Kidney (tissue), 14 donors: ENCODE measurements around the gene AGPAT4. TPM values are rescaled to one million over a fixed set of nuclear protein-coding genes. Genes with fewer than 3 reads are reported as not detected.

ENCODE experiments used
- DNase-seq, 5 donors: peaks; one replicate each; pipeline ENCODE4 v3.0.0-alpha.2; 2013 to 2020
- FAIRE-seq: peaks from 2 replicates; lab custom pipeline; 2012; peaks lifted over from hg19 to GRCh38; lab: Jason Lieb, UNC
- H3K27ac ChIP-seq, 2 donors: one replicate each; pipeline ENCODE4 v1.7.0; 2013; ENCODE audit warnings: low read depth in 2 of 2, low read length in 2 of 2, inconsistent platforms in 1 of 2
- H3K27me3 ChIP-seq: one replicate; pipeline ENCODE4 v1.7.1; 2013; ENCODE audit warnings: low read length, inconsistent platforms; ENCODE audit not compliant: control insufficient read depth, insufficient read depth
- H3K36me3 ChIP-seq, 3 donors: one replicate each; pipeline versions ENCODE4 v1.7.0 to v1.7.1; 2013; ENCODE audit warnings: low read length in 3 of 3, control low read depth in 1 of 3, inconsistent platforms in 1 of 3; ENCODE audit not compliant: insufficient read depth in 3 of 3, control insufficient read depth in 2 of 3
- H3K4me1 ChIP-seq, 3 donors: one replicate each; pipeline versions ENCODE4 v1.7.0 to v1.7.1; 2013; ENCODE audit warnings: low read length in 3 of 3, inconsistent platforms in 1 of 3, low read depth in 1 of 3; ENCODE audit not compliant: control insufficient read depth in 2 of 3, insufficient read depth in 2 of 3
- H3K4me3 ChIP-seq, 3 donors: one replicate each; pipeline versions ENCODE4 v1.7.0 to v1.8.1; 2013; ENCODE audit warnings: low read length in 3 of 3, control low read depth in 1 of 3, inconsistent platforms in 1 of 3
- H3K9ac ChIP-seq, 3 donors: one replicate each; pipeline versions ENCODE4 v1.7.0 to v1.7.1; 2013; ENCODE audit warnings: low read length in 3 of 3, control low read depth in 1 of 3, inconsistent platforms in 1 of 3
- H3K9me3 ChIP-seq, 3 donors: one replicate each; pipeline versions ENCODE4 v1.7.0 to v1.7.1; 2013; ENCODE audit warnings: low read length in 3 of 3, control low read depth in 1 of 3, inconsistent platforms in 1 of 3; ENCODE audit not compliant: control insufficient read depth in 2 of 3, insufficient read depth in 1 of 3
- CTCF ChIP-seq: IDR thresholded peaks from 3 replicates; pipeline ENCODE4 v1.5.1; 2012; ENCODE audit warnings: mild to moderate bottlenecking, moderate library complexity, borderline replicate concordance; ENCODE audit not compliant: insufficient read depth; ENCODE audit errors: extremely low read depth
- intact Hi-C: fragments of 100-400 bp; cut with DNase I; formaldehyde crosslinking; loops from one replicate; pipeline ENCODE4 v1.11.1; 2022
- polyA plus RNA-seq: library from polyadenylated mRNA; stranded (reverse); fragments of 350-450 nt; fragmentation: Illumina TruSeq; extraction: RNeasy Lipid Tissue Mini Kit (QIAGEN cat#74804); gene quantifications from one replicate; pipeline ENCODE4 v1.2.3, GENCODE V29; 2014; ENCODE audit warnings: low read depth, low replicate concordance; ENCODE audit not compliant: insufficient read depth
- total RNA-seq: library from RNA; stranded (reverse); fragmentation: NEBNext Ultra II Directional; extraction: Animal tissue kit (Norgen Biotek cat#: 25700); gene quantifications from one replicate; pipeline ENCODE4 v1.2.1, GENCODE V29; 2021
- donor health status: control.
- donor health status: control.
- donor health status: control.
- donor health status: control.
- donor health status: control.
- donor health status: DM: yes; HTN: yes; CAD: no.
- donor health status: Normal renal cell carcinoma (clear cell type).

Gene AGPAT4
- total and polyA plus RNA-seq, 2 donors from 2014 or later = 3.3 to 12.3 TPM

- Histone ChIP-seq H3K27me3 (no peaks in the 10 kb centered on the region), H3K9me3 (no peaks in the 10 kb centered on the region), H3K9ac (no peak overlapping the region), H3K4me1 (no peaks in the 10 kb centered on the region), H3K36me3 (peaks cover 0 to 26% (median 16%) of the 10 kb centered on the region in 3 donors), H3K27ac (no peak overlapping the region), H3K4me3 (no peak overlapping the region)
- no peak for TF ChIP-seq CTCF
- intact Hi-C loops = no loop called here
- no peak for FAIRE-seq
- DNase-seq = no peak
Measured at GRCh38 chr6:161094955-161095354, 178.9 kb downstream of the AGPAT4 start.

- peak in 1 of 5 donors; percentile 22 for DNase-seq
- no peak for TF ChIP-seq CTCF
- Histone ChIP-seq H3K4me1 (no peaks in the 10 kb centered on the region), H3K9me3 (no peaks in the 10 kb centered on the region), H3K27me3 (no peaks in the 10 kb centered on the region), H3K9ac (no peak overlapping the region), H3K27ac (no peak overlapping the region), H3K4me3 (no peak overlapping the region), H3K36me3 (peaks cover 0 to 37% (median 28%) of the 10 kb centered on the region in 3 donors)
- intact Hi-C loops = no loop called here
- FAIRE-seq = no peak
Measured at GRCh38 chr6:161091972-161092701, 181.7 kb downstream of the AGPAT4 start.

DNA sequence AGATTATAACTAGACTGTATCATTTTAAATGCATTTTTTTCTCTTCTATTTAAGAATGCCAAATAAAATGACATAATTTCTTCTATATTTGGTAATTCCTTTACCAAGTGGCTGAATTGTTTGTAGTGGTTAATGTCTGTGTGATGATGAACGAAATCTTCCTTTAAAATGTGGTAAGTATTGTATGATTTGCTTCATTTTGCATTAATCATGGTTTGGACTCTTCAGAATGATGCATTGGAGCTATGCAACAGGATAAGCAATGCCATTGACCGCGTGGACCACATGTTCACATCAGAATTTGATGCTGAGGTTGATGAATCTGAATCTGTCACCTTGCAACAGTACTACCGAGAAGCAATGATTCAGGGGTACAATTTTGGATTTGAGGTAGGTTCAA is 182.7 kb downstream of the AGPAT4 start:
- FAIRE-seq (no peak), DNase-seq (no peak)
- Histone ChIP-seq H3K27me3 (no peaks in the 10 kb centered on the region), H3K9ac (no peak overlapping the region), H3K4me3 (no peak overlapping the region), H3K9me3 (no peaks in the 10 kb centered on the region), H3K36me3 (peaks cover 0 to 40% (median 36%) of the 10 kb centered on the region in 3 donors), H3K4me1 (no peaks in the 10 kb centered on the region), H3K27ac (no peak overlapping the region)
- intact Hi-C loops = no loop called here
- TF ChIP-seq CTCF = no peak
